GM12872 (cell line): ENCODE measurements around the gene SSNA1.

ENCODE experiments used
- TF ChIP-seq, protein P1 (sequence below): IDR thresholded peaks from 3 replicates; pipeline ENCODE4 v1.5.1; 2011; ENCODE audit warnings: low read depth, mild to moderate bottlenecking, low read length, moderate library complexity; ENCODE audit not compliant: insufficient read depth

Gene SSNA1

GRCh38 chr9:137219757-137220316 lies 31.4 kb downstream of the SSNA1 start:
- TF ChIP-seq, protein P1, sequence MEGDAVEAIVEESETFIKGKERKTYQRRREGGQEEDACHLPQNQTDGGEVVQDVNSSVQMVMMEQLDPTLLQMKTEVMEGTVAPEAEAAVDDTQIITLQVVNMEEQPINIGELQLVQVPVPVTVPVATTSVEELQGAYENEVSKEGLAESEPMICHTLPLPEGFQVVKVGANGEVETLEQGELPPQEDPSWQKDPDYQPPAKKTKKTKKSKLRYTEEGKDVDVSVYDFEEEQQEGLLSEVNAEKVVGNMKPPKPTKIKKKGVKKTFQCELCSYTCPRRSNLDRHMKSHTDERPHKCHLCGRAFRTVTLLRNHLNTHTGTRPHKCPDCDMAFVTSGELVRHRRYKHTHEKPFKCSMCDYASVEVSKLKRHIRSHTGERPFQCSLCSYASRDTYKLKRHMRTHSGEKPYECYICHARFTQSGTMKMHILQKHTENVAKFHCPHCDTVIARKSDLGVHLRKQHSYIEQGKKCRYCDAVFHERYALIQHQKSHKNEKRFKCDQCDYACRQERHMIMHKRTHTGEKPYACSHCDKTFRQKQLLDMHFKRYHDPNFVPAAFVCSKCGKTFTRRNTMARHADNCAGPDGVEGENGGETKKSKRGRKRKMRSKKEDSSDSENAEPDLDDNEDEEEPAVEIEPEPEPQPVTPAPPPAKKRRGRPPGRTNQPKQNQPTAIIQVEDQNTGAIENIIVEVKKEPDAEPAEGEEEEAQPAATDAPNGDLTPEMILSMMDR: no peak

DNA sequence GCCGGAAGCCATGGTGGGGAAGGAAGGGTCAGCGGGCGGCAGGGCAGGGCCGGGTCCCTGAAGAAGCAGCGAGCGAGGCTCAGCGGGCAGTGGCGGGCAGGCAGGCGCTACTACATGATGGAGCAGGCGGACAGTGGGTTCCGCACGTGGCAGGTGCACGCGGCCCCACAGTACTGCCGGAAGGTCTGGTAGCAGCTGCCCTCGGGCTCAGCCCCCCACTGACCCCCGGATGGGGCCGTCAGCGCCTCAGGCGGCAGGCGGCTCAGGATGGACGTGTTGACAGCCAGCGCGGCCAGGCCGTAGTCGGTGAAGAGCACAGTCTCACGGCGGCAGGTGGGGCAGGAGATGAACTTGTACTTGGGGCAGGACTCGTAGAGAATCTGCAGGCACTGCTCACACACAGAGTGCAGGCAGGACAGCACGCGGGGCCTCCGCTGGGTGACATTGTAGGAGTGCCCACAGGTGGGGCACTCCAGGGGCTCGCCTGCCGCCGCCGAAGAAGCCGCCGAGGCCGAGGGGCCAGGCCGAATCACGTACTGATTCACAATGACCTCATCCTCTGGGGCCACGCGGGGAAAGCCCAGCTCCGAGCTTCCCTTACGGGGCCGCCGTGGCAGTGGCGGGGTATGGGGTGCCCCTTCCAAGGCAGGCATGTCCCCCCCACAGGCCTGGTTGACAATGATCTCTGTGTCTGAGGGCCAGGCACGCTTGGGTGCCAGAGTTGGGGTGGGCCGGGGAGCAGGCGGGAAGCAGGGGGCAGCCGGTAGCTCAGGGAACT lies 32.0 kb downstream of the SSNA1 start:
- TF ChIP-seq, protein P1: no peak

- TF ChIP-seq, protein P1: no peak
Observed at GRCh38 chr9:137221095-137221505, 32.6 kb downstream of the SSNA1 start.

DNA sequence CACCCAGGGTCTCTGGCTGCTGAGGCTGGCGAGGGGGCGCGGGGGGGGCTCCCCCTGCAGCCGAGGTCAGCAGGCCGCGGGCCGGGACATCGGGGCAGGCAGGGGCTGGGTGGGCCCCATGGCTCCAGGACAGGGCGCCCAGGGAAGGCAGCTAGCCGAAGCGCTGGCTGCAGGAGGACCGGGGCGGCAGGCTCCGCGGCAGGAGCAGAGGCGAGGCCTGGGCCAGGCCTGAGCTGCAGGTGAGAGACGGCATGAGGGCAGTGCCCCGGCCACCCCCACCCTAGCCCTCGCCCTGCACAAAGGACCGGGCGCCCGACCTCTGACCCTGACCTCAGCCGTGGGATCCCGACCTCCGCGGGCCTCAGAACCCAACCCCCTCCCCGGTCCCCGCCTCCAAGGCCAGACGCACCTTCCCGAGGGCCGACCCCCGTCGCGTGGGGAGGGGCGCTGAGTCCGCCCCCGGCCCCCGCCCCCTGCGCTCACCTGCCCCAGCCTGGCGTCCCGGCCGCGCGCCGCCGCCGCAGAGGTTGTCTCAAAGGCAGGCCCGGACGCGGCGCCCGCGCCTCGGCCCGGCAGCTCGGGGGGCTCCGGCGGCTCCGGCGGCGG lies 33.1 kb downstream of the SSNA1 start:
- TF ChIP-seq, protein P1: no peak

DNA sequence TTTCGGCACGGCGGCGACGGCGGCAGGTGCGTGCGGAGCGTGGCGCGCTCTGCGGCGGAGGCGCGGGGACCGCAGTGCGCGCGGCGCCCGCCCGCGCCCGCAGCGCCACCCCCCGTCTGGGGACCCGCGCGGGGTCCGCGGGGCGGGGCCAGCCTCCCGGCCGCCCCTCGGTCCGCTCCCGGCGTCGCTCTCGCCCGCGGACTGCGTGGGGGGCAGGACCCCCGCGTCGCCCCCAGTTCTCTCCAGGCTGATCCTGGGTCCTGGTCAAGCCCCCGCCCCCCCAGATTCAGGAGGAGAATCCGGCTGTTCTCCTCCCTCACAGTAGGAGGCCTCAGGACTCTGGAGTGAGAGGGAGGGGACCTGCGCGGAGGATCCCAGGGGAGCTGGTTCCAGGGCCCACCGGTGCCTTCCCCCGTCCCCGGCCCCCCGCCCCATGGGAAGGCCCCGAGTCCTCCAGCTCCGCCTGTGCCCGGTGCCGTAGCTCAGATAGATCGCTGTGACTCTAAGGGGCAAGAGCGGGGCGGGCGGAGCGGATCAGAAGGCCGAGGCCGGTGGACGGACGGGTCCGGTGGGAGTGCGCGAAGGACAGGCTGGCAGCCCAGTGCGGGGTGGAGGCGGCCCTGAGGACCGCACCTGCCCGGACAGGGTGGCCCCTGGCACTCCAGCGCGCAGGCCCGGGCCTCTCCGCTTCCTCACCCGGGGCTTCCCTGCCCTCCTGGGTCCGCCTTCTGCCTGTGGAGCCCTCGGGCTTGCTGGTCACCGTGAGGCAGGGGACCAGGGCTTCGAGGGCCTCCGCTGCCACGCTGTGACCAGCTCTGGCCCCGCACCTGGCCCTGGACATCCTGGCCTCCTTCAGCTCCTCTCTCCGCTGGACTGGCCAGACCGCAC lies 34.0 kb downstream of the SSNA1 start, which contains the start of gene RNF208:
TSS of gene RNF208 (minus strand) at position 51 of the 888 bp plus-strand sequence. CDS start 1,028 bp downstream, outside the sequence.
- TF ChIP-seq, protein P1: no peak

GRCh38 chr9:137223078-137223970 lies 34.8 kb downstream of the SSNA1 start:
- TF ChIP-seq, protein P1: no peak
